Right lobe of liver (tissue), 4 donors: ENCODE measurements around the gene FGF14.

Experiments
- CTCF ChIP-seq, 4 donors: fragments of 200-600 bp in 3 of 4; fragments of 450-650 bp in 1 of 4; IDR thresholded peaks; one replicate each; pipeline versions ENCODE4 v1.5.1 to v1.8.0; 2016 to 2022; ENCODE audit warnings: antibody characterized with exemption in 4 of 4, mild to moderate bottlenecking in 2 of 4
- POLR2A ChIP-seq: fragments of 450-650 bp; IDR thresholded peaks from one replicate; pipeline ENCODE4 v1.6.1; 2017; ENCODE audit warnings: antibody characterized with exemption, mild to moderate bottlenecking
- donor health status: DM: no; HTN: no; CAD: no.
- donor health status: DM: no; HTN: no; CAD: no.
- donor health status: DM: no; HTN: yes; CAD: no.

DNA sequence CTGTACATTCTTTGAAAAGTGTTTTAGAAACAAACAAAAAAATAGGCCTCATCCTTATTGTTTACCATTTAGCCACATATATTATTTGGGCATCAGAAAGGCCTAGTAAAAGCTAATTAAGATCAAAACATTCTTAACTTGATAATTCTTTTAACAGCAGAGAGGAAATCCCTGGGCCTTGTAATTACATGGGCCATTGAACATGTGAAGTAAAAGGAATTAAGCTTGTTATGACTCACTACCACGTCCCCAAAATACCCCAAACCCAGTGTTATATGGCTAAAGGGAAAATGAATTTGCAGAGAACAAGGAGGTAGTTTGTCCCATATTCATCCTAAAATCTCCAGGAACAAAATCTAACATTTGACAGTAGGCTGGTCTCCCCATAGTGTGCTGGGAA lies 509.6 kb downstream of the FGF14 start:
- TF ChIP-seq CTCF (IDR thresholded peaks at IDR 0.05): no peak
- no peak for TF ChIP-seq POLR2A
